Spleen (tissue), 11 donors: ENCODE data around the gene KCNAB1. TPM values are rescaled to one million over a fixed set of nuclear protein-coding genes. Genes with fewer than 3 reads are reported as not detected.

ENCODE experiments used
- DNase-seq: peaks from one replicate; pipeline ENCODE4 v3.0.0-alpha.2; 2020
- H3K27ac ChIP-seq, 8 donors: fragments of 200-600 bp; sonication (generic) in 7 of 8; 1 replicate in 4 of 8; 2 replicates in 4 of 8; pipeline versions ENCODE4 v1.5.0 to v1.8.0; 2016 to 2021; ENCODE audit warnings: inconsistent platforms in 4 of 8, mild to moderate bottlenecking in 4 of 8, moderate library complexity in 1 of 8
- H3K27me3 ChIP-seq, 7 donors: fragments of 200-600 bp; sonication (generic) in 6 of 7; replicated peaks in 1 of 7; 1 replicate in 4 of 7; 2 replicates in 3 of 7; pipeline versions ENCODE4 v1.5.0 to v1.8.0; 2016 to 2021; ENCODE audit warnings: inconsistent platforms in 3 of 7, mild to moderate bottlenecking in 1 of 7
- H3K36me3 ChIP-seq, 6 donors: fragments of 200-600 bp; sonication (generic) in 5 of 6; 1 replicate in 4 of 6; 2 replicates in 2 of 6; pipeline versions ENCODE4 v1.5.0 to v1.8.0; 2016 to 2021; ENCODE audit warnings: inconsistent platforms in 2 of 6
- H3K4me1 ChIP-seq, 6 donors: fragments of 200-600 bp; sonication (generic) in 5 of 6; 1 replicate in 3 of 6; 2 replicates in 3 of 6; pipeline versions ENCODE4 v1.5.0 to v1.8.0; 2016 to 2021; ENCODE audit warnings: inconsistent platforms in 3 of 6
- H3K4me3 ChIP-seq, 8 donors: fragments of 200-600 bp; sonication (generic) in 7 of 8; 1 replicate in 4 of 8; 2 replicates in 4 of 8; pipeline versions ENCODE4 v1.5.0 to v1.8.0; 2016 to 2021; ENCODE audit warnings: inconsistent platforms in 4 of 8, mild to moderate bottlenecking in 4 of 8, moderate library complexity in 2 of 8
- H3K9me3 ChIP-seq, 8 donors: fragments of 200-600 bp; sonication (generic) in 7 of 8; 1 replicate in 4 of 8; 2 replicates in 4 of 8; pipeline versions ENCODE4 v1.5.0 to v1.8.0; 2016 to 2021; ENCODE audit warnings: inconsistent platforms in 4 of 8
- POLR2A ChIP-seq, 3 donors: fragments of 450-650 bp; IDR thresholded peaks; one replicate each; pipeline ENCODE4 v1.5.1; 2017; ENCODE audit warnings: antibody characterized with exemption in 3 of 3, mild to moderate bottlenecking in 1 of 3
- POLR2AphosphoS5 ChIP-seq, 3 donors: sonication (generic); formaldehyde crosslinking; IDR thresholded peaks; one replicate each; pipeline ENCODE4 v1.5.1; 2017; ENCODE audit warnings: antibody characterized with exemption in 3 of 3
- WGBS, 5 donors: extraction: QIAGEN DNeasy Blood & Tissue Kit in 3 of 5; methylation state at CpG; one replicate each; pipeline versions ENCODE4 v1.1.5 to v1.1.7; 2013 to 2018; 5-methylcytosine and 5-hydroxymethylcytosine counted together
- intact Hi-C: fragments of 100-400 bp; cut with DNase I; formaldehyde crosslinking; loops from one replicate; pipeline ENCODE4 v1.15.0; 2023; ENCODE audit warnings: low total_unique reads
- polyA plus RNA-seq, 3 donors: library from polyadenylated mRNA; stranded (reverse); fragments of 200-250 nt; gene quantifications; one replicate each; pipeline ENCODE4 v1.2.1, GENCODE V29; 2013
- total RNA-seq, 7 donors: library from RNA; depleted of rRNA in 3 of 7; stranded (reverse); fragments of >200 nt in 3 of 7; fragmentation: NEBNext Ultra II Directional in 4 of 7; extraction: Animal tissue kit (Norgen Biotek cat#: 25700) in 4 of 7; gene quantifications; one replicate each; pipeline versions ENCODE4 v1.1.0 to v1.2.1, GENCODE V29; 2016 to 2021
- TF ChIP-seq, protein P1 (sequence below), 11 experiments: fragments of 200-600 bp in 7 of 11; fragments of 450-650 bp in 4 of 11; sonication (generic) in 4 of 11; IDR thresholded peaks in 8 of 11; conservative IDR thresholded peaks in 3 of 11; 1 replicate in 7 of 11; 2 replicates in 4 of 11; pipeline versions ENCODE4 v1.4.0 to v1.8.0; 2016 to 2021; ENCODE audit warnings: antibody characterized with exemption in 11 of 11, inconsistent platforms in 4 of 11, mild to moderate bottlenecking in 1 of 11
- donor health status: healthy with polysubstance abuse.
- donor health status: DM: no; HTN: no; CAD: no; lungs with moderate emphysema.
- donor health status: DM: no; HTN: no; CAD: no.
- donor health status: Bipolar disorder and iron deficiency.
- donor health status: healthy.
- donor health status: DM: no; HTN: no; CAD: no.
- donor health status: DM: yes; HTN: yes; CAD: no.

KCNAB1 gene
- total and polyA plus RNA-seq, 10 donors: 0.59 to 10.5 (median 6.3) TPM

DNA sequence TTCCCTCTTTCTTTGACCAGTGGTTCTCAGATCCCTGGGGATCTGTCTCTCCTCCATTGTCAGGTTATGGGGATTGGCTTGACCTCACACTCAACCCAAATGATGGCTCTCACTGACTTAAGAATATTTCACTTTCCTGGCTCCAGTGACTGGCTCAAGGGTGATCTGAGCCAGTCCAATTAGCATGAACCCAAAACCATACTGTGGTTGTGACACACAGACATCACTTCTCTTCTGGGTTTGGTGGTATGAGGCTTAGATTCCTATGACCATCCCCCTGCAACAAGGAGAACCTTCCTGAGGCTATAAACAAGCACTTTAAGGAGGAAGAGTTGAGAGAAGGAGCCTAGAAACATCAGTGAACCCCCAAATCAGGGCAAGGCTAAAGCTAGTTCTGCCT is 85.8 kb downstream of the KCNAB1 start:
- intact Hi-C loops: no loop called here
- no peaks in the 10 kb centered on the region for H3K9me3 ChIP-seq
- peaks cover 0 to 36% (median 0%) of the 10 kb centered on the region in 7 donors for H3K27me3 ChIP-seq
- no peak overlapping the region for H3K4me3 ChIP-seq
- no peak for DNase-seq
- H3K27ac ChIP-seq: no peak overlapping the region
- H3K4me1 ChIP-seq: no peaks in the 10 kb centered on the region
- H3K36me3 ChIP-seq: no peaks in the 10 kb centered on the region
- TF ChIP-seq, protein P1, sequence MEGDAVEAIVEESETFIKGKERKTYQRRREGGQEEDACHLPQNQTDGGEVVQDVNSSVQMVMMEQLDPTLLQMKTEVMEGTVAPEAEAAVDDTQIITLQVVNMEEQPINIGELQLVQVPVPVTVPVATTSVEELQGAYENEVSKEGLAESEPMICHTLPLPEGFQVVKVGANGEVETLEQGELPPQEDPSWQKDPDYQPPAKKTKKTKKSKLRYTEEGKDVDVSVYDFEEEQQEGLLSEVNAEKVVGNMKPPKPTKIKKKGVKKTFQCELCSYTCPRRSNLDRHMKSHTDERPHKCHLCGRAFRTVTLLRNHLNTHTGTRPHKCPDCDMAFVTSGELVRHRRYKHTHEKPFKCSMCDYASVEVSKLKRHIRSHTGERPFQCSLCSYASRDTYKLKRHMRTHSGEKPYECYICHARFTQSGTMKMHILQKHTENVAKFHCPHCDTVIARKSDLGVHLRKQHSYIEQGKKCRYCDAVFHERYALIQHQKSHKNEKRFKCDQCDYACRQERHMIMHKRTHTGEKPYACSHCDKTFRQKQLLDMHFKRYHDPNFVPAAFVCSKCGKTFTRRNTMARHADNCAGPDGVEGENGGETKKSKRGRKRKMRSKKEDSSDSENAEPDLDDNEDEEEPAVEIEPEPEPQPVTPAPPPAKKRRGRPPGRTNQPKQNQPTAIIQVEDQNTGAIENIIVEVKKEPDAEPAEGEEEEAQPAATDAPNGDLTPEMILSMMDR (IDR thresholded peaks at IDR 0.05 in 8 of 11, conservative IDR thresholded peaks at IDR 0.05 in 3 of 11): no peak
- no peak for TF ChIP-seq POLR2A (IDR thresholded peaks at IDR 0.05)

DNA sequence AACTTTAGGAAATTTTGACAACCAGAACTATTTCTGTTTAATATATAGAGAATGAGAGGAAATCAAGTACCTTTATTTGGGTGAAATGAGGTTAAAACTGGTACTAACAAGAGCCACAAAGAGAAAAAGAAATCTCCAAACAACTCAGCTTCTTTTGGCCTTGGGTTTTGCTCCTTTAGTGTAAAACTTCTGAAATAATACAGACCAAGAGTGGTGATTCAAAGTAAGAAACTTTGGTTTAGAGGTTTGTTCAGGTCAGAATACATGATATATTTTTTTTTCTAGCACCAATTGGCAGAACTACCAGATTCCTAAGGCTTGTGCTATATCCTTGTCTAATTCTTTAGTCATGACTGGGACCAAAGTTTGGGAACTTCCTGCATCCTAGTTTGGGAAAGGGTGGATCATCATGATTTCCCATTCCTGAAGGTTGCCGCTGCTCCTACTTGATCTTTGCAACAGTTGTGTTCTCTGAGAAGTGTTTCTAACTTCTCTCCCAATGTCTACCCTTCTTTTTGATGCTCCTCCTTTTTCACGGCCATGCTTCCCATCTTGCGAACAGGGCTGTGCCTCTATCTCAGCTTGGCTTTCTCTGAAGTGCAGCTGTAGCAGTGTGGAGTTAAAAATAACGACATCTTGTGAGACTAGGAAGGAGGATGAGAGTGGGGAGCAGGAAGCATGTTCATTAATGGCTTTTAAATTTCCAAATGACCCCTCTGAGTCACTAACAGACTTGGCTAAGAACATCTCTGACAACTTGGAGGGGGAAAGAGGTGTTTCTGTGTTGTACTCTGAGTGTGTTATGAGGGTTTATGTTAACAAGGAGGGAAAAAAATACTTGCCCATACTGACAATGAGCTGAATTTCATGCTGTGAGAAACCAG is 87.7 kb downstream of the KCNAB1 start:
- intact Hi-C loops: no loop called here
- peaks cover 0 to 32% (median 0%) of the 10 kb centered on the region in 7 donors for H3K27me3 ChIP-seq
- DNase-seq: no peak
- H3K36me3 ChIP-seq: no peaks in the 10 kb centered on the region
- WGBS, 5 donors: 64 to 76% (median 68%) methylated on average over 4 of the region's 4 CpGs
- no peaks in the 10 kb centered on the region for H3K4me1 ChIP-seq
- H3K4me3 ChIP-seq: no peak overlapping the region
- TF ChIP-seq POLR2A (IDR thresholded peaks at IDR 0.05) (no peak), POLR2AphosphoS5 (IDR thresholded peaks at IDR 0.05) (no peak)
- TF ChIP-seq, protein P1 (IDR thresholded peaks at IDR 0.05 in 8 of 11, conservative IDR thresholded peaks at IDR 0.05 in 3 of 11): no peak
- H3K9me3 ChIP-seq: no peaks in the 10 kb centered on the region
- no peak overlapping the region for H3K27ac ChIP-seq

DNA sequence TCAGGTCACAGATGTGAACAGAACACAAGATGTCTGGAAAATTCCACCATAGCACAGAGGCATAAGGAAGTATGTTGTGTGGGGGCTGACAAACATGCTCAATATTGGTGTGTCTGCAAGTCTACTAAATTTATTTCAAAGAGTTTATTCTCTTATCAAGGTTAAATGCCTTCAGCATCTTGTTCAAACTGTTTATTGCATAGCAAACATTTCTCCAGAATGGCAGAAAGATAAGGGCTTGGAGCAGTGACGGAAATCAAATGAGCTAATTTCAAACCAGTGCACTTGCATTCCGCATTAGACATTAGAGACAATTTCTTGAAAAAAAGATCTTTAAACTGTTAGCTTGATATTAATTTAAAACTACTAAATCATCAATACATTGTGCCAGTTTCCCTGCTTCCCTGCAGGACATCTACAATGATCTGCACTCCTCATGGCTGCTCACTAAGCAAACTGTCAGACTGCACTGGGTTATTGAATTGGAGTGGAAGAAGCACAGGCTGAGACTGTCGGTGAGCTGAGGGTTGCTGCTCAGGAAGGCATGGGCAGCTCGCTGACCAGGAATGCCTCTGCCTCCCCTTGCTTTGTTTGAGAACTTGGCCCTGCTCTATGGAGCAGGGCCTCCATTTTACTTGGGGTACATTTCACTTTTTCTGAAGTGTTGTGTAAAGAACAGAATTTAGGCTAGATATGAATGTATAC is 89.4 kb downstream of the KCNAB1 start:
- Histone ChIP-seq H3K4me3 (no peak overlapping the region), H3K27ac (no peak overlapping the region), H3K9me3 (no peaks in the 10 kb centered on the region), H3K4me1 (no peaks in the 10 kb centered on the region), H3K27me3 (peaks cover 0 to 29% (median 0%) of the 10 kb centered on the region in 7 donors), H3K36me3 (no peaks in the 10 kb centered on the region)
- TF ChIP-seq, protein P1 (IDR thresholded peaks at IDR 0.05 in 8 of 11, conservative IDR thresholded peaks at IDR 0.05 in 3 of 11): no peak
- TF ChIP-seq POLR2AphosphoS5 (IDR thresholded peaks at IDR 0.05) (no peak), POLR2A (IDR thresholded peaks at IDR 0.05) (no peak)
- DNase-seq: no peak
- intact Hi-C loops: no loop called here
- 87 to 93% (median 90%) methylated on average over 4 of the region's 4 CpGs for WGBS, 5 donors

DNA sequence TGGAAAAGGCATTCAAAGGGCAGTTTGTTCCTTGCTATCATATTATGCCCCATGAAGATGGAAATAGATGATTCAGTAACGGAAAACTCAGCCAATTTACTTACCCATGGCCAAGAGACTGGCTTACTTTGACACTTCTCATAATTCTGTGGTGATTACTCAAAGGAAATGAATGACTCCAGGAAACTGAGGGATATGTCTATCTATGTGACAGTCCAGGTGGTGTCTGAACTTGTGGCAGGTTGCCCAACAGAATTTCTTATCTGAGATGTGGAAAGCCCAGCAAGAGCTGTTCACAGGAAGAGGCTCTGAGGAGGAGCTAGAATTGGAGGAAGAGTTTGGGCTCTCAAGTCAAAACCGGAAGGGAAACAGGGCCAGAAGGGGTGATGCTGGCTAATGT is 91.2 kb downstream of the KCNAB1 start:
- Histone ChIP-seq H3K36me3 (no peaks in the 10 kb centered on the region), H3K27me3 (peaks cover 0 to 28% (median 0%) of the 10 kb centered on the region in 7 donors), H3K4me1 (no peaks in the 10 kb centered on the region), H3K9me3 (no peaks in the 10 kb centered on the region), H3K27ac (no peak overlapping the region), H3K4me3 (no peak overlapping the region)
- 7 to 22% (median 13%) methylated on average over 2 of the region's 2 CpGs for WGBS, 5 donors
- DNase-seq: no peak
- intact Hi-C loops: no loop called here
- TF ChIP-seq POLR2AphosphoS5 (IDR thresholded peaks at IDR 0.05) (no peak), POLR2A (IDR thresholded peaks at IDR 0.05) (no peak)
- TF ChIP-seq, protein P1 (IDR thresholded peaks at IDR 0.05 in 8 of 11, conservative IDR thresholded peaks at IDR 0.05 in 3 of 11): no peak
